A549 (cell line): ENCODE data around the gene PBRM1.

ENCODE experiments used
- CTCF ChIP-seq: fragments of >200 bp; sonication (Bioruptor Twin); formaldehyde crosslinking; IDR thresholded peaks from 3 replicates; pipeline ENCODE4 v1.5.1; 2016
- KDM5A ChIP-seq: fragments of 200-600 bp; sonication (generic); IDR thresholded peaks from 2 replicates; pipeline ENCODE4 v1.6.1; 2016; ENCODE audit warnings: antibody characterized with exemption, mild to moderate bottlenecking
- POLR2A ChIP-seq: IDR thresholded peaks from 2 replicates; pipeline ENCODE4 v1.6.1; 2012; ENCODE audit warnings: mild to moderate bottlenecking, low read length
- REST ChIP-seq: fragments of 200-600 bp; sonication (generic); IDR thresholded peaks from 2 replicates; pipeline ENCODE4 v1.6.1; 2016; ENCODE audit warnings: antibody characterized with exemption, mild to moderate bottlenecking, moderate library complexity

GRCh38 chr3:52593103-52593502, 92.6 kb downstream of the PBRM1 start:
- no peak for TF ChIP-seq REST
- no peak for TF ChIP-seq KDM5A
- no peak for TF ChIP-seq POLR2A
- no peak for TF ChIP-seq CTCF
